Measurements from ENCODE around the gene FIBCD1.

FIBCD1 gene

DNA sequence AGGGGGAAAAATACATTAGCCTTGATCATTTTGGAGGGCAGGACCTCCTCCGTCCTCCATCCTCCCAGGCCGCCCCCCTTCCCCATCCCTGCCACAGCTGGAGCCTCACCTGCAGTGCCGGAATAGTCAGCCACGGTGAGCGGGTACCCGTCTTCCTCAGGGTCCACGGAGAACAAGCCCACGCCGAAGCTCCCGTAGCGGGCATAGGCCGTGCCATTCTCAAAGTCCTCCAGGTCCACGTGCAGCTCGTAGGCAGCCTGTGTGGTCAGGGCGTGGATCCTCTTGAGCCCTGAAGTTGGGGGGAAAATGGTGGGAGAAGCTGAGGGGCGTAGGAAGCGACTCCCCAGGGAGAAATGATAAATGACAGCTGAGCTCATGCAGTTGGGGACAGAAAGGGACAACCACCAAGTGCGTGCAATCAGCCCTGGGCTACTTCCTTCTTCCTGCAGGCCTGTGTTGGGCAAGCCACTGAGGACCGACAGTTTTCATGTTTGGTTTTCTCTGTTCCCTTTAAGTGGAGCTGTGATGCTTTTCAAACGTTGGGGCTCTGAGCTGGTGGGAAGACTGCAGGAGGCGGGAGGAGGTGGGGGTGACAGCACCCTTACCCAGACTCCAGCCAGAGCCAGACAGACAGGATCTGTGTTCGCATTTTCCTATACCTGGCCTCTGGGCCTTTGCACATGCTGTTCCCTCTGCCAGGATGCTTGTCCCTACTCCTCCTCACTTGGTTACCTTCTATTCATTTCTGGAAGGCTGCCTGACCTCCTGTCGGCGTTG lies 33.7 kb downstream of the FIBCD1 start:
- TF ChIP-seq, protein P1, sequence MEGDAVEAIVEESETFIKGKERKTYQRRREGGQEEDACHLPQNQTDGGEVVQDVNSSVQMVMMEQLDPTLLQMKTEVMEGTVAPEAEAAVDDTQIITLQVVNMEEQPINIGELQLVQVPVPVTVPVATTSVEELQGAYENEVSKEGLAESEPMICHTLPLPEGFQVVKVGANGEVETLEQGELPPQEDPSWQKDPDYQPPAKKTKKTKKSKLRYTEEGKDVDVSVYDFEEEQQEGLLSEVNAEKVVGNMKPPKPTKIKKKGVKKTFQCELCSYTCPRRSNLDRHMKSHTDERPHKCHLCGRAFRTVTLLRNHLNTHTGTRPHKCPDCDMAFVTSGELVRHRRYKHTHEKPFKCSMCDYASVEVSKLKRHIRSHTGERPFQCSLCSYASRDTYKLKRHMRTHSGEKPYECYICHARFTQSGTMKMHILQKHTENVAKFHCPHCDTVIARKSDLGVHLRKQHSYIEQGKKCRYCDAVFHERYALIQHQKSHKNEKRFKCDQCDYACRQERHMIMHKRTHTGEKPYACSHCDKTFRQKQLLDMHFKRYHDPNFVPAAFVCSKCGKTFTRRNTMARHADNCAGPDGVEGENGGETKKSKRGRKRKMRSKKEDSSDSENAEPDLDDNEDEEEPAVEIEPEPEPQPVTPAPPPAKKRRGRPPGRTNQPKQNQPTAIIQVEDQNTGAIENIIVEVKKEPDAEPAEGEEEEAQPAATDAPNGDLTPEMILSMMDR (IDR thresholded peaks at IDR 0.05; ENCODE audit: low read depth, low read length): no peak
- H3K4me3 ChIP-seq (ENCODE audit: low read depth, low read length): no peak overlapping the region

DNA sequence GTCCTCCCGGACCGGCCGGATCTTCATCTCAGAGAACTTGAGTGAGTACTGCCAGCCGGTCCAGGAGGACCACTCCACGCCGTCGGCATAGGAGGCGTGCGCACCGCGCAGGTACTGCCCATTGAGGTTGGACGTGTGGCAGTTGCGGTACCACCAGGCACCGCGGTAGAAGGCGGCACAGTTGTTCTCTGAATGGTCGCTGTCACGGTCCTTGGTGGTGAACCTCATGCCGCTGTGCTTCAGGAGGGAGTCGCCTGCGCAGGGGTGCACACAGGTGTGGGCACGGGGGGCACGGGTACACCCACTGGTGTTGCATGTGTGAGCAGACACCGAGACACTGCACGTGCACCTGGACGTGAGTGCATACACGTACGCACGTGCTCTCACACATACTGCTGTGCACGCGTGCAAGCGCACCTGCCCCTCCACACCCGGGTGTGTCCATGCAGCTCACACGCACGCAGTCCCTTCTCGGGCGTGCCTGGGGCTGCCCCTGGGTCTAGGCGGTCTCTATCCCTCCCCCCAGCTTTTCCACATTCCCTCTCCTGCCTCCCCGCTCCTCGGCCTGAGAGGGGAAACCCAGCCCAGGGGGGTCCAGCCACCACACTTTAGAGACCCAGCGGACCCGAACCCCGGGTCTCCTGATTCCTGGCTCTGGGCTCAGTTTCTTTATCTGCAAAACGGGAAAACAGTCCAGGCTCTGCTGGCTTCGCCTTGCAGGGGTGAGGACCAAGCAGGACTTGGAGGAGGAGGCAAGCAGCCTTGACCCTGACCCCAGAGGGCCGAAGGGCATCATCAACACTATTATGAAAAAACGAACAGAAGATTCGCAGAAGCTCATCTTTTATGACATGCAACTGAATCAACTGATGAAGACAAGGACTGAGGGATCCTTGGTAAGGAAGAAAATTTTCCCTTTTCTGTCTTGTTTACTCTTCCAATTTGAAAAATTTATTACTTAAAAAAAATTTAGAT lies 34.7 kb downstream of the FIBCD1 start:
- TF ChIP-seq, protein P1 (IDR thresholded peaks at IDR 0.05; ENCODE audit: low read depth, low read length): no peak
- H3K4me3 ChIP-seq (ENCODE audit: low read depth, low read length): no peak overlapping the region

DNA sequence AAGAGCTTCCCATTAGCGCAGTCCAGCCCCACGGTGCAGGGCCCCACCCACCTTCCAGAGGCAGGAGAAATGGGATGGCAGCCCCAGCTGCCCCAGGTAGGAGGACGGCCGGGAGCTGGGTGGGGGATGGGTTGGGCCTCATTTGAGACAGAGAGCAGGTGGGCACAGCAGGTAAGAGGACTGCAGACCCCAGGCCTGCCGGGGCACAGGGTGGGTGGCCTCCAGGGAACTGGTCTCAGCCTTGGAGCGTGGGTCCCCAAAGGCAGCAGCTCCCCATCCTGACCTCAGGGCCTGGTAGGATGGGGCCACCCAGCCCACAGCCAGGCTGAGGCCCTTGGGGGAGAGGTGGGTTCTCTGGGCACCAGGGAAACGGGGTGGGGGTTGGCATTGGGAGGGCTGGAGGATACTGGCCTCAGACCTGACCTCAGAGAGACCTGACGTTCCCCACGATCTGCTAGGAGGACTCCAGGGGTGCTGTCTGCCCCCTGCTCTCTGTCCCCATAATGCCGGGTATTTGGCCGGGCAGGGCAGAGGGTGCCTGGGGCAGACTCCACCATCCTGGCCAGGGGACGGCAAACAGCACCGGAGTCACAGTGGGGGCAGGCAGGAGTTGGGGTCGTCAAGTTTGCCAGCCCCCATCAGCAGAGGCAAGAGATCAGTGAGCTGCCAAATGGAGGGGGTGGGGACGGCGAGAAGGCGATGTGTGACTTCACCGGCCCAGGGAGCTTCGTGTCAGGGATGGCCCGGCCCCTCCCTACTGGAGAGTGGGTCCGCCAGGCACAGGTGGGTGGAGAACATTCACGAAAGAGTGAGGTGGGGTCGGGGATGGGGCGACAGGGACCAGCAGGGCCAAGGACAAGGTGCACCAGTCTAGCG lies 35.6 kb downstream of the FIBCD1 start:
- no peak overlapping the region for H3K4me3 ChIP-seq (ENCODE audit: low read depth, low read length)
- TF ChIP-seq, protein P1 (IDR thresholded peaks at IDR 0.05; ENCODE audit: low read depth, low read length): no peak

DNA sequence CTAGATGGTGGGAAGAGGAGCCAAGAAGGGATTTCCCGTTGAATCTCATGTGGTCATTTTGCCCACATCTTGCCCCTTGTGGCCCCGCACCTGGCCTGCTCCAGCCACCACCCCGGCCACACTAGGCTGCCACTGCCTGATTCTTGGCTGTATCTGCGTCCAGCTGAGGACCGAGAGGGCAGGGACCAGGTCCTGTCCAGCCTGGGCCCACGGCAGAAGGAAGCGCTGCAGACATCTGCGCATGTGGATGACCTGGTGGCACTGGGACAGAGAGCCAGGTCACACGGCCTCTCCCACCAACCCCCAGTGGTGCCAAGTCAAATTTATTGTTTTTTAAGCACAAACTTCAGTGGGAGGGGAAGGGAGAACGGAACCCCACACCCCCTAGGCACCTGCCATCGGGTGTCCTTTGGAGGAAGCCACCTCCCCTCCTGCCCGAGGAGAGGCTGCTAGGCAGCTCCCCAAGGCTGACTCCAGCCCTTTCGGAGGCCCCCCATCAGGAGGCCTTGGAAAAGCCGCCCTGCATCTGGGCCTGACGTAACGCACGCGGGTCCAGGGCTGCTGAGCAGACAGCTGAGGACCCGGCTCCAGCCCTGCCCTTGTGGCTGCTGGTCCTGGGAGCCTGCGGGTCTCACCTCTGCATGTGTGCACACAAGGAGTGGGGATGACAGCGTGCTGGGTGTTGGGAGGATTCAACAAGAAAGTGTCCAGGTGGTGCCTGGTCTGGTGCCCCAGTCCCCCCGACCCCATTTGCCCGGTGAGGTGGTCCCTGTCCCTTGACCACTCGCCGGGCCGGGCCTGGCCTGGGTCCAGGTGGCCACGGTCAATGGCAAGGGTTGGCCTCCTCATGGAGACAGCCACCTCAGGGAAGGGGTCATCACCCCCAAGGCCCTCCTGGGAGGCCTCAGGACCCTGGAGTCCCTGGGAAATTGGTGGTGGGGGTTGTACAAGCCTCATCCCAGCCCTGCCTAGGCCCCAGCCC lies 36.6 kb downstream of the FIBCD1 start:
- H3K4me3 ChIP-seq (ENCODE audit: low read depth, low read length): no peak overlapping the region
- TF ChIP-seq, protein P1 (IDR thresholded peaks at IDR 0.05; ENCODE audit: low read depth, low read length): no peak

DNA sequence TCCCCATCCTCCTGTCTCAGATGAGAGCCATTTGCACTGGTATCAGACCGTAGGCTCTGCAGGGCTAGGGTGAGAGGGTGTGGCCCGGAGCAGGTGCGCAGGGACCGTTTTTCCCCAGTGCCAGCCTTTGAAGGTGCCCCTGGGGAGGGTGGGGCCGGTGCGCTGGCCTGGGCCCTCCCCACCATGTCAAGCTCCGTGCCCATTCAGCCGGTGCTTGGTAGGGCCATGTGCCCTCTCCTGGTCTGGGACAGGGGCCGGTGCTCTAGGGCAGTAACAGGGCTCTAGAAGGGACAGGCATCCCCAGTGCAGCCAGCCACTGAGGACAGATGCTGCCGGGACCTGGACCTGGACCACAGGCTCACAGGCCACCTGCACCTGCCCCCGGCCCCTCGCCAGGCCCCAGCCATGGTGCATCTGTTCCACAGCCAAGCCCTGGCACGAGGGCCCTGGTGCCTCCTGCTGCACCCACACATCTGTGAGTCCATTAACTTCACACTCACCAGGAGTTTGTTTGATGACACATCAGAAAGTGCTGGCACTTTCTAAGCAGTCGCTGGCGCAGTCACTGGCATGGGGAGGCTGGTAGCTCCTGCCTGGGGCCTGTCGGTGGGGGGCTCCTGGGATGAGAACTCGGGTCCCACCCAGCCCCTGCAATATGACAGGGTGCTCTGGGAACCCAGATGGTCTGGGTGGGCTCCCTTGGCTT lies 37.4 kb downstream of the FIBCD1 start:
- TF ChIP-seq, protein P1 (IDR thresholded peaks at IDR 0.05; ENCODE audit: low read depth, low read length): no peak
- H3K4me3 ChIP-seq (ENCODE audit: low read depth, low read length): no peak overlapping the region

All from WI38 (cell line).